ENCODE data around the gene RIT1.

GRCh38 chr1:155893389-155894142 lies 17.6 kb downstream of the RIT1 start:
- no peak for TF ChIP-seq CTCF (IDR thresholded peaks at IDR 0.05; ENCODE audit: insufficient read depth, low read length)
- TF ChIP-seq REST (IDR thresholded peaks at IDR 0.05; ENCODE audit: insufficient replicate concordance, low read depth) = no peak
